Stimulated activated naive B cell treated with anti-CD40 and anti-IgM and Interleukin-4, amounts not matched to agents 10 μg/mL and 1 μg/mL and 100 μg/mL, for 72 hours (primary cell): ENCODE data around the gene NPEPL1.
"Not testable (repeated sequence)": the region's sequence is repeated elsewhere in the genome, so short reads cannot be mapped to it uniquely, and the experiment has no call there.

ENCODE experiments used
- ATAC-seq, 2 donors: fragments of 150-1000 bp; cut with Tn5 transposase; replicated peaks; 2 replicates each; pipeline ENCODE4 v1.10.0; 2021; ENCODE audit warnings: moderate library complexity in 1 of 2
- DNase-seq: peaks from one replicate; pipeline ENCODE4 v3.0.0; 2021
- H3K27ac Mint-ChIP-seq: one replicate; pipeline ENCODE4 v1.8.0; 2022; ENCODE audit warnings: mild to moderate bottlenecking, mixed read lengths
- H3K27me3 Mint-ChIP-seq, 2 donors: one replicate each; pipeline ENCODE4 v1.8.0; 2022; ENCODE audit warnings: mixed read lengths in 2 of 2
- H3K36me3 Mint-ChIP-seq, 2 donors: one replicate each; pipeline ENCODE4 v1.8.0; 2022; ENCODE audit warnings: mixed read lengths in 2 of 2, mild to moderate bottlenecking in 1 of 2
- H3K4me1 Mint-ChIP-seq, 2 donors: one replicate each; pipeline ENCODE4 v1.8.0; 2022; ENCODE audit warnings: mixed read lengths in 2 of 2, mild to moderate bottlenecking in 1 of 2
- H3K4me3 Mint-ChIP-seq, 2 donors: one replicate each; pipeline ENCODE4 v1.8.0; 2022; ENCODE audit warnings: mild to moderate bottlenecking in 2 of 2, mixed read lengths in 2 of 2, moderate library complexity in 1 of 2
- H3K9me3 Mint-ChIP-seq, 2 donors: one replicate each; pipeline ENCODE4 v1.8.0; 2022; ENCODE audit warnings: mixed read lengths in 2 of 2, mild to moderate bottlenecking in 1 of 2

Gene NPEPL1

GRCh38 chr20:58692579-58693225, at the start of gene NPEPL1:
Gene NPEPL1 (plus strand): TSS chr20:58692800. CDS start chr20:58692901, 101 bp downstream.
- DNase-seq (peak; percentile 41), ATAC-seq (peak; percentile 96)
- Mint-ChIP-seq H3K9me3 (no peaks in the 10 kb centered on the region), H3K27ac (peak within 1 kb of the TSS; percentile 78), H3K4me1 (peaks cover 13% of the 10 kb centered on the region in 2 donors), H3K27me3 (no peaks in the 10 kb centered on the region), H3K4me3 (peak within 1 kb of the TSS; percentile 79 to 82), H3K36me3 (peaks cover 14 to 16% of the 10 kb centered on the region in 2 donors)

DNA sequence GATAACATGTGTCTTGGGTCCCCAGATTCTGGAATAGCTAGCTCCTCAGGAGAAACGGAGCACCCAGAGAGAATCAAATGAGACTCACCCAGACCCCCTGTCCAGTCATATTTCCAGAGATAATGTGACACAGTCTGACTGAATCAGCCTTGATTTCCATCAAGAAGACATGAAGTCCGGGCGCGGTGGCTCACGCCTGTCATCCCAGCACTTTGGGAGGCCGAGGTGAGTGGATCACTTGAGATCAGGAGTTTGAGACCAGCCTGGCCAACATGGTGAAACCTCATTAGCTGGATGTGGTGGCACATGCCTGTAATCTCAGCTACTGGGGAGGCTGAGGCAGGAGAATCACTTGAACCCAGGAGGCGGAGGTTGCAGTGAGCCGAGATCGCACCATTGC, 49.7 kb upstream of the NPEPL1 start:
- H3K4me3 Mint-ChIP-seq, H3K4me1 Mint-ChIP-seq, DNase-seq, ATAC-seq, H3K27ac Mint-ChIP-seq, H3K36me3 Mint-ChIP-seq, H3K9me3 Mint-ChIP-seq: not testable (repeated sequence)
- peaks cover 48 to 58% of the 10 kb centered on the region in 2 donors for H3K27me3 Mint-ChIP-seq

- Mint-ChIP-seq H3K27me3 (peaks cover 27 to 32% of the 10 kb centered on the region in 2 donors), H3K4me1 (peaks cover 2 to 8% of the 10 kb centered on the region in 2 donors), H3K36me3 (no peaks in the 10 kb centered on the region), H3K27ac (no peak overlapping the region), H3K4me3 (no peak overlapping the region), H3K9me3 (no peaks in the 10 kb centered on the region)
- DNase-seq (no peak), ATAC-seq (no peak)
These were observed 47.1 kb upstream of the NPEPL1 start for GRCh38 chr20:58645412-58645968.

DNA sequence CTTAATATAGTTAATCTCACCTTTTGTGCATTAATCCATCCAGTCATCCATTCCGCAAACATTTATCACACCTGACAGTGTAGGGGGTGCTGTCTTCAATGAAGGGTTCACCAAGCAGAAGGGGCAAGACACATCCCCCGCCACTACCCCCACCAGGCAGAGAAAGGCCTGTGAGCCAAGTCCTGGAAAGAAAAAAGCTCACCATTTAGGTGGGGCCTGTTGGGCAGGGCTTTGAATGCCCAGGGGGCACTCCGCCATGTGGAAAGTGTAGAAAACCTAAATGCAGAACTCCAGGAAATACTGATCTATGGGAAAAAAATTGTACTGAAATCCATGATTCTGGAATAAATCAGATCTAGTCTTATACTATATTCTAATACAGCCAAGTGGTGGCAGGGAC, 46.3 kb upstream of the NPEPL1 start:
- no peak for ATAC-seq
- Mint-ChIP-seq H3K27ac (no peak overlapping the region), H3K9me3 (no peaks in the 10 kb centered on the region), H3K36me3 (peaks cover 2 to 4% of the 10 kb centered on the region in 2 donors), H3K27me3 (peaks cover 22 to 27% of the 10 kb centered on the region in 2 donors), H3K4me1 (peaks cover 2 to 8% of the 10 kb centered on the region in 2 donors), H3K4me3 (no peak overlapping the region)
- no peak for DNase-seq

- ATAC-seq (no peak), DNase-seq (no peak)
- Mint-ChIP-seq H3K27me3 (peaks cover 18 to 22% of the 10 kb centered on the region in 2 donors), H3K4me3 (no peak overlapping the region), H3K9me3 (no peaks in the 10 kb centered on the region), H3K36me3 (peaks cover 2 to 8% of the 10 kb centered on the region in 2 donors), H3K27ac (no peak overlapping the region), H3K4me1 (peaks cover 2 to 8% of the 10 kb centered on the region in 2 donors)
These were observed 45.9 kb upstream of the NPEPL1 start for GRCh38 chr20:58646703-58647102.

GRCh38 chr20:58647162-58647795, 45.3 kb upstream of the NPEPL1 start:
- Mint-ChIP-seq H3K4me3 (no peak overlapping the region), H3K4me1 (peaks cover 2 to 8% of the 10 kb centered on the region in 2 donors), H3K27ac (no peak overlapping the region), H3K9me3 (no peaks in the 10 kb centered on the region), H3K36me3 (peaks cover 2 to 9% of the 10 kb centered on the region in 2 donors), H3K27me3 (peaks cover 15 to 18% of the 10 kb centered on the region in 2 donors)
- DNase-seq = no peak
- no peak for ATAC-seq

DNA sequence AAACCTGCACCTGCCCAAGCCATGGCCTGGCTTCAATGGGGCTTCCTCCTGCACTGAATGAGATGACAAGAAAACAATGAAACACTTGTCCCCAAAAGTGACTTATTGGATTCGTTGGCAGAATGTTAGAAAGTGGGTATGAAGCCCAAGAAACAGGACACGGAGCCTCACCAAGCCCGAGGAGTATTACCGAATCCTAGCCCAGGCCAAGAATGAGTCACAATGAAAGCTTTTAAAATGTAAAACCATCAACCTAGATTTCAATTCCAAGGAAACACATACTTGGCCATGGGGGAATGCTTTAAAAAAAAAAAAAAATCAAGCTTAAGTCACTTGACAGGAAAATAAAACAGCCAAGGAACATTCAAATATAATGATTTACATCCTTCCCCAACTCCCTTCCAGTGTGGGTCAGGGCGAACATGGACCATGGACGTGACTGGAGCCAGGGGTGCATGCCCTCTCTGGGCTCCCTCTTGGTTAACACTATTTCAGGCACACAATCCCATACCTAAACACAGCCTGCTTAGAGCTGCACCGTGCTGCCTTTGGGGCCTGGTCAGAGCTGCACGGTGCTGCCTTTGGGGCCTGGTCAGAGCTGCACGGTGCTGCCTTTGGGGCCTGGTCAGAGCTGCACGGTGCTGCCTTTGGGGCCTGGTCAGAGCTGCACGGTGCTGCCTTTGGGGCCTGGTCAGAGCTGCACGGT, 44.7 kb upstream of the NPEPL1 start:
- Mint-ChIP-seq H3K27ac (no peak overlapping the region), H3K36me3 (peaks cover 3 to 13% of the 10 kb centered on the region in 2 donors), H3K9me3 (no peaks in the 10 kb centered on the region), H3K4me1 (peaks cover 2 to 13% of the 10 kb centered on the region in 2 donors), H3K27me3 (peaks cover 11% of the 10 kb centered on the region in 2 donors), H3K4me3 (no peak overlapping the region)
- DNase-seq = no peak
- ATAC-seq = no peak

DNA sequence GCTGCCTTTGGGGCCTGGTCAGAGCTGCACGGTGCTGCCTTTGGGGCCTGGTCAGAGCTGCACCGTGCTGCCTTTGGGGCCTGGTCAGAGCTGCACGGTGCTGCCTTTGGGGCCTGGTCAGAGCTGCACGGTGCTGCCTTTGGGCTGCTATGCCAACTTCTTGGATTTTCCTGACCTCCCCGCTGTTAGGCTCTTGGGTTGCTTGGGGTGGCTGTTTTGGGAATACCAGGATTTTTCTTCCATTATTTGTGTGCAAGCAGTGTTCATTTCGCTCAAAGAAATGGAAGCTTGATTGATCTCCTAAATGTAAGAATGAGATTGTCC, 44.1 kb upstream of the NPEPL1 start:
- not testable (repeated sequence) for H3K4me3 Mint-ChIP-seq, DNase-seq, H3K27ac Mint-ChIP-seq, ATAC-seq, H3K27me3 Mint-ChIP-seq, H3K9me3 Mint-ChIP-seq
- Mint-ChIP-seq H3K36me3 (peaks cover 6 to 17% of the 10 kb centered on the region in 2 donors), H3K4me1 (peaks cover 4 to 18% of the 10 kb centered on the region in 2 donors)

GRCh38 chr20:58649288-58650180, 43.1 kb upstream of the NPEPL1 start:
- no peak for DNase-seq
- Mint-ChIP-seq H3K27ac (peak overlapping the region; percentile 25), H3K4me1 (peaks cover 4 to 18% of the 10 kb centered on the region in 2 donors), H3K4me3 (peak overlapping the region; percentile 80 to 82), H3K27me3 (no peaks in the 10 kb centered on the region), H3K36me3 (peaks cover 6 to 17% of the 10 kb centered on the region in 2 donors), H3K9me3 (no peaks in the 10 kb centered on the region)
- peak in 1 of 2 donors; percentile 0 for ATAC-seq

GRCh38 chr20:58650181-58650775, 42.3 kb upstream of the NPEPL1 start:
- peak; percentile 17 for DNase-seq
- peak; percentile 31 to 38 for ATAC-seq
- Mint-ChIP-seq H3K4me3 (peak overlapping the region; percentile 92 to 93), H3K27me3 (no peaks in the 10 kb centered on the region), H3K4me1 (peaks cover 4 to 18% of the 10 kb centered on the region in 2 donors), H3K27ac (peak overlapping the region; percentile 93), H3K36me3 (peaks cover 6 to 17% of the 10 kb centered on the region in 2 donors), H3K9me3 (no peaks in the 10 kb centered on the region)

DNA sequence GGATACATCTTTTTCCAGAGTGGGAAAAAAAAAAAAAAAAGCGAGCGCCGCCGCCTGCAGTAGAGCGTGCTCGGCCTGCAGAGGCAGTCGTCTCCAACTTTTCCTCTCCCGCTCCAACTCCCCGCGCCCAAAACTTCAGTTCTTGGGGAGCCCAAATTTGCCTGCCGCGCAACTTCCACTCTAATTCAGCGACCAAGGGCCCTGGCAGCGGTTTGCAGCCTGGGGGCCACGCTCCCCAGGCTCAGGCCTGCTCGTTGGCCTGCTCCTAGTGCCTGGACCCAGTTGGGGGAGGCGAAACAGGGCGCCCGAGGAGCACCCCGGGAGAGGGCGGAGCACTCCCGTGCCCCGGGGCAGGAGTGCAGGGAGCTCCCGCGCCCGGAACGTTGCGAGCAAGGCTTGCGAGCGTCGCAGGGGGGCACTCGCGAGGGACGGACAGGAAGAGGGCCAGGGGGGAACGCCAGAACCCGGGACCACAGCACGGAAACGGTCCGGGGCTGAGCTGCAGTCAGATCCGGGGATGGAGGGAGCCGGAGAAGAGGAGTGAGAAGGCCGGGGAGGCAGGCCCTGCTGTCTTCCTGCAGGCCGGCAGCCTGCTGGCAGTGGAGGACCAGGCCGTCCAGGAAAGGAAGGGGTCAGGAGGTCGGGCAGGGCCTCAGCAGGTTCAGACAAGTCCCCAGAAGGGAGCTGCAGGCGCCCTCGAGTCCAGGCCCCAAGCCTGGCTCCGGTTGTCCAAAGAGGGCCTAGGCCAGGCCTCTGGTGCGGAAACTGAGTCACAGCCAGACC, 41.6 kb upstream of the NPEPL1 start, which contains the start of gene STX16:
STX16 (plus strand) TSS at position 508 of the 783 bp plus-strand sequence. CDS start 724 bp downstream, outside the sequence.
- Mint-ChIP-seq H3K4me3 (peak within 1 kb of the TSS; percentile 92 to 93), H3K36me3 (peaks cover 6 to 17% of the 10 kb centered on the region in 2 donors), H3K4me1 (peaks cover 4 to 19% of the 10 kb centered on the region in 2 donors), H3K9me3 (no peaks in the 10 kb centered on the region), H3K27me3 (no peaks in the 10 kb centered on the region), H3K27ac (peak within 1 kb of the TSS; percentile 93)
- peak; percentile 80 for DNase-seq
- peak; percentile 86 to 88 for ATAC-seq

DNA sequence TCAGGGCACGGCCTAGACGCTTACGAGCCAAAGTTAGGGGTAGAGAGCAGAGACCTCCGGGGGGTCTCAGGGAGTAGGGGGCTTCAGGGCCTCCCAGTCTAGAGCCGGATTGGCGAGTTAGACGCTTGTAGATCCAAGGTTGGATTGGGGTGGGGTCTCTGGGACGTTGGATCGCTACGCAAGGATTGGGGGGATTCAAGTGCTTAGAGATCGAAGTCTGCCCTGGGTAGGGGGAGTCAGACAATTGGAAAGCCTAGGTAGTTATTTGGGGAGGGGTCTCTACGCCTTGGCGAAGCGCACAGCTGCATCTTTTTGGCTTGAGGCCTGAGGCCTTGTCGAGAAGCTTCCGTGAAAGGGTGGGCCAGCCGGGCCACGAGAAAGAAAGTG, 41.0 kb upstream of the NPEPL1 start:
- Mint-ChIP-seq H3K4me3 (peak overlapping the region; percentile 92 to 93), H3K36me3 (peaks cover 6 to 21% of the 10 kb centered on the region in 2 donors), H3K27ac (peak overlapping the region; percentile 93), H3K9me3 (no peaks in the 10 kb centered on the region), H3K4me1 (peaks cover 6 to 25% of the 10 kb centered on the region in 2 donors), H3K27me3 (no peaks in the 10 kb centered on the region)
- ATAC-seq (no peak), DNase-seq (no peak)
